Measurements from ENCODE around the gene IL17RA. TPM values are rescaled to one million over a fixed set of nuclear protein-coding genes. Genes with fewer than 3 reads are reported as not detected.
A peak's percentile ranks its signal among the peaks of the same experiment; 100 is the strongest.

Gene IL17RA
- total RNA-seq, 1 donor: 7.3 TPM

GRCh38 chr22:17155941-17156340, 71.1 kb downstream of the IL17RA start:
- TF ChIP-seq CTCF (IDR thresholded peaks at IDR 0.05; ENCODE audit: insufficient read depth, low read depth, low read length): no peak
- no peak for DNase-seq (ENCODE audit: low read depth)
- no peak overlapping the region for H3K4me3 ChIP-seq (ENCODE audit: low read depth, low read length)

- no peak for TF ChIP-seq CTCF (IDR thresholded peaks at IDR 0.05; ENCODE audit: insufficient read depth, low read depth, low read length)
- no peak overlapping the region for H3K4me3 ChIP-seq (ENCODE audit: low read depth, low read length)
- DNase-seq (ENCODE audit: low read depth): no peak
Observed at GRCh38 chr22:17157714-17158113, 72.9 kb downstream of the IL17RA start.

- no peak for DNase-seq (ENCODE audit: low read depth)
- no peak for TF ChIP-seq CTCF (IDR thresholded peaks at IDR 0.05; ENCODE audit: insufficient read depth, low read depth, low read length)
Observed at GRCh38 chr22:17158176-17158567, 73.4 kb downstream of the IL17RA start.

GRCh38 chr22:17158568-17159503, 74.0 kb downstream of the IL17RA start, which contains the start of gene HDHD5:
HDHD5 (minus strand) TSS chr22:17159277; CDS start chr22:17159251, 26 bp downstream.
- H3K4me3 ChIP-seq (ENCODE audit: low read depth, low read length): peak within 1 kb of the TSS; percentile 72
- peak; percentile 87 for DNase-seq (ENCODE audit: low read depth)
- no peak for TF ChIP-seq CTCF (IDR thresholded peaks at IDR 0.05; ENCODE audit: insufficient read depth, low read depth, low read length)

More at GRCh38 chr22:17158176-17158567, 73.4 kb downstream of the IL17RA start:
- H3K4me3 ChIP-seq (ENCODE audit: low read depth, low read length): peak overlapping the region; percentile 72

- H3K4me3 ChIP-seq (ENCODE audit: low read depth, low read length): peak overlapping the region; percentile 72
- peak; percentile 38 for DNase-seq (ENCODE audit: low read depth)
- TF ChIP-seq CTCF (IDR thresholded peaks at IDR 0.05; ENCODE audit: insufficient read depth, low read depth, low read length): no peak
Observed at GRCh38 chr22:17159504-17159951, 74.7 kb downstream of the IL17RA start.

- TF ChIP-seq CTCF (IDR thresholded peaks at IDR 0.05; ENCODE audit: insufficient read depth, low read depth, low read length): no peak
- no peak overlapping the region for H3K4me3 ChIP-seq (ENCODE audit: low read depth, low read length)
- DNase-seq (ENCODE audit: low read depth): no peak
Observed at GRCh38 chr22:17161991-17162390, 77.2 kb downstream of the IL17RA start.
